OCI-LY7 (cell line): Measurements from ENCODE around the gene YTHDF1.

Experiments used
- EZH2phosphoT487 ChIP-seq: fragments of 200-600 bp; sonication (generic); IDR thresholded peaks from 2 replicates; pipeline ENCODE4 v1.6.1; 2018; ENCODE audit warnings: low read depth, borderline replicate concordance, mild to moderate bottlenecking, mixed run types, antibody characterized with exemption, low read length, moderate library complexity, mixed read lengths
- TF ChIP-seq, protein P1 (sequence below): fragments of 200-600 bp; sonication (generic); conservative IDR thresholded peaks from 2 replicates; pipeline ENCODE4 v1.5.1; 2014; ENCODE audit warnings: mild to moderate bottlenecking, antibody characterized with exemption, low read length, moderate library complexity, mixed read lengths

DNA sequence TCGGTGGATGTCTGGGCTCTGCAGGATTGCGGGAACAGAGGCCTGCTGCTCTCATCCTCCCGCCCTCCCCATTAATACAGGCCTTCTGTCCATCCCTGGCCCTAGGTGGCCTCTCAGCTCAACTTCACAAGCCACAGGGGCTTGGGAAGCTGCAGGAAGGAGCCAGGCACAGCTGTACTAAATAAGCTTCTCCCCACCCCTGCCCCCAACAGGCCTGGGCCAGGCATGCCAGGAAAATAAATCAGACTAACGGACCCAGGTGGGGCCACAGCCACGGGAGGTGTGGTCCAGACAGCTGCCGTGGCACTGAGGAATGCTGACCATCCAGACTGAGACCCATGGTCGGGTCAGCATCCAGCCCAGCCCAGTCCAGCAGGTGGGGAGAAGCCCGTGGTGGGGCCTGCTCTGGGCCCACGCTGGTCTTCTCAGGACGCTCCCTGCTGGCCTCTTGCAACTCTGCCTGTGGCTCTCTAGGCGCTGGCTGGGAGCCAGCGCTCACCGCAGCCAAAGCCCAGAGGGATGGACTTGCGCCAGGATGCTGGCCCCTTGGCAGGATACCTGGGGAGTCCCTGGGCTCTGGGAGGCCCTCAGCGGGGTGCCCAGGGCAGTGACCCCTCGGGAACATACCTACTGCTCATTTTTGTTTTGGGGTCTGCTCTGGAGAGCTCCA is 8.6 kb upstream of the YTHDF1 start:
- TF ChIP-seq, protein P1, sequence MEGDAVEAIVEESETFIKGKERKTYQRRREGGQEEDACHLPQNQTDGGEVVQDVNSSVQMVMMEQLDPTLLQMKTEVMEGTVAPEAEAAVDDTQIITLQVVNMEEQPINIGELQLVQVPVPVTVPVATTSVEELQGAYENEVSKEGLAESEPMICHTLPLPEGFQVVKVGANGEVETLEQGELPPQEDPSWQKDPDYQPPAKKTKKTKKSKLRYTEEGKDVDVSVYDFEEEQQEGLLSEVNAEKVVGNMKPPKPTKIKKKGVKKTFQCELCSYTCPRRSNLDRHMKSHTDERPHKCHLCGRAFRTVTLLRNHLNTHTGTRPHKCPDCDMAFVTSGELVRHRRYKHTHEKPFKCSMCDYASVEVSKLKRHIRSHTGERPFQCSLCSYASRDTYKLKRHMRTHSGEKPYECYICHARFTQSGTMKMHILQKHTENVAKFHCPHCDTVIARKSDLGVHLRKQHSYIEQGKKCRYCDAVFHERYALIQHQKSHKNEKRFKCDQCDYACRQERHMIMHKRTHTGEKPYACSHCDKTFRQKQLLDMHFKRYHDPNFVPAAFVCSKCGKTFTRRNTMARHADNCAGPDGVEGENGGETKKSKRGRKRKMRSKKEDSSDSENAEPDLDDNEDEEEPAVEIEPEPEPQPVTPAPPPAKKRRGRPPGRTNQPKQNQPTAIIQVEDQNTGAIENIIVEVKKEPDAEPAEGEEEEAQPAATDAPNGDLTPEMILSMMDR: no peak
- no peak for TF ChIP-seq EZH2phosphoT487
